Psoas muscle (tissue), 8 donors: ENCODE measurements around the gene VCAM1. TPM values are rescaled to one million over a fixed set of nuclear protein-coding genes. Genes with fewer than 3 reads are reported as not detected.

Experiments
- ATAC-seq, 4 donors: fragments of 200-7000 bp; cut with Tn5 transposase; one replicate each; pipeline ENCODE4 v1.9.1; 2020; ENCODE audit warnings: moderate library complexity in 3 of 4, mild to moderate bottlenecking in 2 of 4
- DNase-seq, 2 donors: peaks; one replicate each; pipeline ENCODE4 v3.0.0-alpha.2; 2020
- H3K27ac ChIP-seq: fragments of 200-600 bp; one replicate; pipeline ENCODE4 v1.8.0; 2022
- H3K27me3 ChIP-seq, 3 donors: fragments of 200-600 bp in 1 of 3; one replicate each; pipeline versions ENCODE4 v1.6.1 to v1.8.0; 2013 to 2022; ENCODE audit warnings: low read length in 2 of 3, mild to moderate bottlenecking in 2 of 3, moderate library complexity in 1 of 3; ENCODE audit not compliant: insufficient read depth in 3 of 3
- H3K36me3 ChIP-seq, 2 donors: fragments of 200-600 bp in 1 of 2; one replicate each; pipeline versions ENCODE4 v1.6.1 to v1.8.0; 2013 to 2022; ENCODE audit warnings: low read depth in 1 of 2, mild to moderate bottlenecking in 1 of 2, moderate library complexity in 1 of 2; ENCODE audit not compliant: insufficient read depth in 1 of 2
- H3K4me1 ChIP-seq: fragments of 200-600 bp; one replicate; pipeline ENCODE4 v1.8.0; 2022
- H3K4me3 ChIP-seq: fragments of 200-600 bp; one replicate; pipeline ENCODE4 v1.8.0; 2022; ENCODE audit warnings: mild to moderate bottlenecking
- H3K9me3 ChIP-seq: fragments of 200-600 bp; one replicate; pipeline ENCODE4 v1.8.0; 2022
- CTCF ChIP-seq: fragments of 200-600 bp; IDR thresholded peaks from one replicate; pipeline ENCODE4 v1.8.0; 2022; ENCODE audit warnings: antibody characterized with exemption
- WGBS, 3 donors: extraction: QIAGEN DNeasy Blood & Tissue Kit; methylation state at CpG; one replicate each; pipeline versions ENCODE4 v1.1.6 to v1.1.7; 2013; 5-methylcytosine and 5-hydroxymethylcytosine counted together
- intact Hi-C, 2 donors: fragments of 100-400 bp; cut with DNase I; formaldehyde crosslinking; loops; one replicate each; pipeline versions ENCODE4 v1.11.0 to v1.14.2; 2022
- polyA plus RNA-seq, 3 donors: library from polyadenylated mRNA; stranded (reverse); fragments of 200-250 nt; gene quantifications; one replicate each; pipeline ENCODE4 v1.2.3, GENCODE V29; 2013
- total RNA-seq, 4 donors: library from RNA; stranded (reverse); fragmentation: NEBNext Ultra II Directional in 2 of 4; extraction: Animal tissue kit (Norgen Biotek cat#: 25700) in 2 of 4; gene quantifications; one replicate each; pipeline versions ENCODE4 v1.2.1 to v1.2.4, GENCODE V29; 2021 to 2023
- donor health status: healthy with polysubstance abuse.
- donor health status: DM: no; HTN: no; CAD: no; lungs with moderate emphysema.
- donor health status: Bipolar disorder and iron deficiency.
- donor health status: healthy.
- donor health status: DM: yes; HTN: yes; CAD: no.
- donor health status: DM: no; HTN: no; CAD: no.
- donor health status: DM: no; HTN: no; CAD: no.
- donor health status: DM: yes; HTN: yes; CAD: no.

The VCAM1 gene
- total and polyA plus RNA-seq, 7 donors: 0.60 to 8.8 (median 2.1) TPM

- TF ChIP-seq CTCF: no peak
- H3K36me3 ChIP-seq: no peaks in the 10 kb centered on the region
- WGBS, 3 donors: 18 to 28% (median 23%) methylated on average over 1 of the region's 1 CpG
- intact Hi-C loops: loop anchor here in 1 of 2 donors (10.0 kb wide), 1 partner anchor 678 kb away; no protein-coding TSS in a partner anchor
- H3K9me3 ChIP-seq: no peaks in the 10 kb centered on the region
- no peak for ATAC-seq
- no peaks in the 10 kb centered on the region for H3K27me3 ChIP-seq
- no peak for DNase-seq
- no peak overlapping the region for H3K27ac ChIP-seq
- no peak overlapping the region for H3K4me3 ChIP-seq
- no peaks in the 10 kb centered on the region for H3K4me1 ChIP-seq
These were observed 16.8 kb downstream of the VCAM1 start for GRCh38 chr1:100736324-100736723.

- Histone ChIP-seq H3K36me3 (no peaks in the 10 kb centered on the region), H3K4me3 (no peak overlapping the region), H3K4me1 (no peaks in the 10 kb centered on the region), H3K27ac (no peak overlapping the region), H3K27me3 (no peaks in the 10 kb centered on the region), H3K9me3 (no peaks in the 10 kb centered on the region)
- WGBS, 3 donors: 8 to 18% (median 16%) methylated on average over 1 of the region's 1 CpG
- DNase-seq (no peak), ATAC-seq (no peak)
- intact Hi-C loops: loop anchor here in 1 of 2 donors (10.0 kb wide), 1 partner anchor 678 kb away; no protein-coding TSS in a partner anchor
- TF ChIP-seq CTCF: no peak
These were observed 17.2 kb downstream of the VCAM1 start for GRCh38 chr1:100736746-100737145.

GRCh38 chr1:100746542-100746932 is 27.0 kb downstream of the VCAM1 start:
- no peak overlapping the region for H3K27ac ChIP-seq
- ATAC-seq (no peak), DNase-seq (no peak)
- 74 to 78% (median 77%) methylated on average over 3 of the region's 3 CpGs for WGBS, 3 donors
- no peaks in the 10 kb centered on the region for H3K9me3 ChIP-seq
- no peak for TF ChIP-seq CTCF
- intact Hi-C loops: no loop called here
- no peak overlapping the region for H3K4me3 ChIP-seq
- H3K36me3 ChIP-seq: no peaks in the 10 kb centered on the region
- no peaks in the 10 kb centered on the region for H3K27me3 ChIP-seq
- no peaks in the 10 kb centered on the region for H3K4me1 ChIP-seq

- DNase-seq: no peak
- Histone ChIP-seq H3K4me1 (no peaks in the 10 kb centered on the region), H3K4me3 (no peak overlapping the region), H3K36me3 (no peaks in the 10 kb centered on the region), H3K27me3 (no peaks in the 10 kb centered on the region), H3K9me3 (no peaks in the 10 kb centered on the region), H3K27ac (no peak overlapping the region)
- no peak for ATAC-seq
- WGBS, 3 donors: 87 to 93% (median 89%) methylated on average over 2 of the region's 2 CpGs
- intact Hi-C loops: no loop called here
- no peak for TF ChIP-seq CTCF
These were observed 28.2 kb downstream of the VCAM1 start for GRCh38 chr1:100747771-100748170.
